ENCODE data around the gene STARD7. TPM values are rescaled to one million over a fixed set of nuclear protein-coding genes. Genes with fewer than 3 reads are reported as not detected.

Gene STARD7
- total RNA-seq, 1 donor from 2014 or later: 103 TPM

DNA sequence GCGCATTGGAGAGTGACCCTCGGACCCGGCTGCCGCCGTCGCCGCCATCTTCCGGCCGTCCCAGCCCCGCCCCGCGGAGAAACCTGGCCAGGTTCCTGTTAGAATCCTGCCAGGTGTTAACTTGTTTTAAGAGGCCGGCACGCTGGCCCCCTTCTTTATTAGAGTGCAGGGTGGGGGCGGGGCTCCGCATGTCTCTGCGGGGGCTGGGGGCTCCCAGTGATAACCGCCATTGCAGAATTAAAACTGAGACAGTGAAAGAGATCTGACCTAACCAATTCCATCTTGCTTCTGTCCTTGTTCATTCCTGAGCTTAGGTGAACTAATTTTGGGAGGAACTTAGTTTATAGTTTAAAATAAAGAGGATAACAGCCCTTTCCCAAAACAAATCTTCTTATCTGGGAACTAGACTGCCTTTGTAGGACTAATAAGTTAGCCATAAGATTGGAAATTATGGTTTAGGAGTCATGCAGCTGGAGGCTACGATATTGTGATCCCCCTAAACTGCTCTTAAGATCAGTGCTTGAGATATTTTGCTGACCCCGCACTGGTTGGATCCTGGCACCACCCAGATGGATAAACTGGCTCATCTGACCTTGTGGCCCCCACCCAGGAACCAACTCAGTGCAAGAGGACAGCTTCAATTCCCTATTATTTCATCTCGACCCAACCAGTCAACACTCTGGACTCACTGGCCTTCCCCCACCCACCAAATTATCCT, 543 bp upstream of the STARD7 start:
- no peaks in the 10 kb centered on the region for H3K36me3 ChIP-seq (ENCODE audit: insufficient read depth, low read length)
- H3K79me2 ChIP-seq (ENCODE audit: insufficient read depth, low read length): peaks cover 59% of the 10 kb centered on the region
- TF ChIP-seq, protein P1, sequence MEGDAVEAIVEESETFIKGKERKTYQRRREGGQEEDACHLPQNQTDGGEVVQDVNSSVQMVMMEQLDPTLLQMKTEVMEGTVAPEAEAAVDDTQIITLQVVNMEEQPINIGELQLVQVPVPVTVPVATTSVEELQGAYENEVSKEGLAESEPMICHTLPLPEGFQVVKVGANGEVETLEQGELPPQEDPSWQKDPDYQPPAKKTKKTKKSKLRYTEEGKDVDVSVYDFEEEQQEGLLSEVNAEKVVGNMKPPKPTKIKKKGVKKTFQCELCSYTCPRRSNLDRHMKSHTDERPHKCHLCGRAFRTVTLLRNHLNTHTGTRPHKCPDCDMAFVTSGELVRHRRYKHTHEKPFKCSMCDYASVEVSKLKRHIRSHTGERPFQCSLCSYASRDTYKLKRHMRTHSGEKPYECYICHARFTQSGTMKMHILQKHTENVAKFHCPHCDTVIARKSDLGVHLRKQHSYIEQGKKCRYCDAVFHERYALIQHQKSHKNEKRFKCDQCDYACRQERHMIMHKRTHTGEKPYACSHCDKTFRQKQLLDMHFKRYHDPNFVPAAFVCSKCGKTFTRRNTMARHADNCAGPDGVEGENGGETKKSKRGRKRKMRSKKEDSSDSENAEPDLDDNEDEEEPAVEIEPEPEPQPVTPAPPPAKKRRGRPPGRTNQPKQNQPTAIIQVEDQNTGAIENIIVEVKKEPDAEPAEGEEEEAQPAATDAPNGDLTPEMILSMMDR (IDR thresholded peaks at IDR 0.05; ENCODE audit: insufficient read depth, low read depth, low read length): no peak
- no peak for TF ChIP-seq EZH2 (IDR thresholded peaks at IDR 0.05; ENCODE audit: insufficient read depth, low read length)
- DNase-seq (ENCODE audit: low read depth) (no peak), FAIRE-seq (no peak)
- peaks cover 27% of the 10 kb centered on the region for H3K4me1 Mint-ChIP-seq (ENCODE audit: low read depth, unreplicated experiment)
- H4K20me1 ChIP-seq (ENCODE audit: insufficient read depth, low read length): peaks cover 37% of the 10 kb centered on the region
- H3K9ac ChIP-seq (ENCODE audit: low read length): peak overlapping the region; percentile 90
- H3K4me1 ChIP-seq (ENCODE audit: insufficient read depth, low read length): peaks cover 34% of the 10 kb centered on the region
- H3K4me2 ChIP-seq (ENCODE audit: low read length): peak overlapping the region; percentile 91
- H3K27ac ChIP-seq (ENCODE audit: low read depth, low read length): peak overlapping the region; percentile 84
- H3K36me3 Mint-ChIP-seq (ENCODE audit: low read depth, unreplicated experiment): no peaks in the 10 kb centered on the region
- no peaks in the 10 kb centered on the region for H3K9me3 ChIP-seq (ENCODE audit: insufficient read depth, low read depth, low read length)
- peak overlapping the region; percentile 93 for H2AFZ ChIP-seq (ENCODE audit: low read depth, low read length)
- peak overlapping the region; percentile 88 for H3K4me3 ChIP-seq (ENCODE audit: insufficient read depth, low read depth, low read length)
- peak overlapping the region; percentile 90 for H3K4me3 Mint-ChIP-seq (ENCODE audit: unreplicated experiment)
- no peaks in the 10 kb centered on the region for H3K27me3 ChIP-seq (ENCODE audit: insufficient read depth, low read length)
- no peaks in the 10 kb centered on the region for H3K9me3 Mint-ChIP-seq (ENCODE audit: unreplicated experiment)
- H3K27ac Mint-ChIP-seq (ENCODE audit: unreplicated experiment): peak overlapping the region; percentile 69
- H3K27me3 Mint-ChIP-seq (ENCODE audit: low read depth, unreplicated experiment): no peaks in the 10 kb centered on the region

DNA sequence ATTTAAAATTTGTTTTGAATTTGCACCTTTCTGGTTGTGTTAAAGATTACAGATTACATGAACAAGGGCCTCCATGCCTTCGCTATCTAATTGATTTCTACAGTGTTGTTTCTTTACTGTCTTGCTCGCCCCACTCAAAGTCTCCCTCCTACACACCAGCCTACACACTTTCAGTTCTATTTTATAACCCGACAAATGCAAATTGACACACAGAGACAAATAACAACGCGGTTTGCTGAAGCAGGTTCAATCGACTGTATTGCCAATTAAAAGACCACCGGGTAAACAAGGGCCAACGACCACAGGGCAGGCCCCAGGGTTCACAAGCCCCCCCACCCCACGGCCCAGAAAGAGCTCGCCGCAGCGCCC, 869 bp downstream of the STARD7 start:
- H3K79me2 ChIP-seq (ENCODE audit: insufficient read depth, low read length): peaks cover 73% of the 10 kb centered on the region

DNA sequence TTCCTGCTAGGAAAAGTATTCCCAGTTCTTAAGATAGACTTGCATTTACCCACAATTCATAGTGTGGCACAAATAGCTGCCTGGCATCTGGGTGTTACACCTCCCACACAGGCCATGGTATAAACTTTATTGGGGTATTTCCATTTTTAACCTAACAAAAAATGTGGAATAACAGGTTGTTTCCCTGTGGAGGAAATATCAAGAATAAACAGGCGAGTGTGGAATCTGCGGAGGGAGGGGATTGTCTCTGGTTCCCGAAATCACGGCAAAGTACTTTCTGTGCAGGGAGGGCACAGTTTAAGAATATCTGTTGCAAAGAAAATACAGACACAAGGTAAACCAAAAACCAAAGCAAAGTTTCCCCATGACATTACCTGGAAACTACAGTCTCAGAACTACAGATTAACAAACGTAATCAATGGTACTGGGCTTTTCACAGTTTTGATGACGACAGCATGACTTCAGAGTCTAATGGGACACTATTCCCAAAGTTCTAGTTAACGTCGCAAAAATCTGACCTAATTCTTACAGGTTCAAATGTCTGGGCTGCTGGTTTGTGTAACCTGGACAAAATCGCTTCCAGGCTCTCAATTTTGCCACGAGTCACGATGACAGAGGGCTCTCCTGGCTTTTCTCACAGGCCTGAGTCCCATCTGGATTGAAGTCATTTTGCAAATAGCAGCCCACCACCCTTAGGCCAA, 1.4 kb downstream of the STARD7 start:
- Histone ChIP-seq H3K9ac (ENCODE audit: low read length) (peak overlapping the region; percentile 90), H3K27ac (ENCODE audit: low read depth, low read length) (peak overlapping the region; percentile 84), H3K4me2 (ENCODE audit: low read length) (peak overlapping the region; percentile 91), H3K36me3 (ENCODE audit: insufficient read depth, low read length) (no peaks in the 10 kb centered on the region), H3K4me1 (ENCODE audit: insufficient read depth, low read length) (peaks cover 34% of the 10 kb centered on the region), H3K9me3 (ENCODE audit: insufficient read depth, low read depth, low read length) (no peaks in the 10 kb centered on the region), H3K27me3 (ENCODE audit: insufficient read depth, low read length) (no peaks in the 10 kb centered on the region), H3K79me2 (ENCODE audit: insufficient read depth, low read length) (peaks cover 79% of the 10 kb centered on the region), H4K20me1 (ENCODE audit: insufficient read depth, low read length) (peaks cover 56% of the 10 kb centered on the region), H2AFZ (ENCODE audit: low read depth, low read length) (no peak overlapping the region), H3K4me3 (ENCODE audit: insufficient read depth, low read depth, low read length) (peak overlapping the region; percentile 88)
- peak overlapping the region; percentile 94 for H3K27ac Mint-ChIP-seq (ENCODE audit: unreplicated experiment)
- no peaks in the 10 kb centered on the region for H3K9me3 Mint-ChIP-seq (ENCODE audit: unreplicated experiment)
- H3K36me3 Mint-ChIP-seq (ENCODE audit: low read depth, unreplicated experiment): peaks cover 4% of the 10 kb centered on the region
- FAIRE-seq (no peak), DNase-seq (ENCODE audit: low read depth) (no peak)
- peak overlapping the region; percentile 98 for H3K4me3 Mint-ChIP-seq (ENCODE audit: unreplicated experiment)
- peaks cover 31% of the 10 kb centered on the region for H3K4me1 Mint-ChIP-seq (ENCODE audit: low read depth, unreplicated experiment)
- no peak for TF ChIP-seq EZH2 (IDR thresholded peaks at IDR 0.05; ENCODE audit: insufficient read depth, low read length)
- TF ChIP-seq, protein P1 (IDR thresholded peaks at IDR 0.05; ENCODE audit: insufficient read depth, low read depth, low read length): no peak
- no peaks in the 10 kb centered on the region for H3K27me3 Mint-ChIP-seq (ENCODE audit: low read depth, unreplicated experiment)

More for the DNA sequence above, 869 bp downstream of the STARD7 start:
- no peaks in the 10 kb centered on the region for H3K9me3 ChIP-seq (ENCODE audit: insufficient read depth, low read depth, low read length)
- TF ChIP-seq EZH2 (IDR thresholded peaks at IDR 0.05; ENCODE audit: insufficient read depth, low read length): no peak
- Mint-ChIP-seq H3K4me3 (ENCODE audit: unreplicated experiment) (peak overlapping the region; percentile 98), H3K36me3 (ENCODE audit: low read depth, unreplicated experiment) (peaks cover 4% of the 10 kb centered on the region), H3K4me1 (ENCODE audit: low read depth, unreplicated experiment) (peaks cover 27% of the 10 kb centered on the region), H3K27ac (ENCODE audit: unreplicated experiment) (peak overlapping the region; percentile 94), H3K27me3 (ENCODE audit: low read depth, unreplicated experiment) (no peaks in the 10 kb centered on the region), H3K9me3 (ENCODE audit: unreplicated experiment) (no peaks in the 10 kb centered on the region)
- peak overlapping the region; percentile 91 for H3K4me2 ChIP-seq (ENCODE audit: low read length)
- peak overlapping the region; percentile 84 for H3K27ac ChIP-seq (ENCODE audit: low read depth, low read length)
- H3K4me3 ChIP-seq (ENCODE audit: insufficient read depth, low read depth, low read length): peak overlapping the region; percentile 88
- no peaks in the 10 kb centered on the region for H3K27me3 ChIP-seq (ENCODE audit: insufficient read depth, low read length)
- peak overlapping the region; percentile 93 for H2AFZ ChIP-seq (ENCODE audit: low read depth, low read length)
- DNase-seq (ENCODE audit: low read depth) (no peak), FAIRE-seq (no peak)
- H3K4me1 ChIP-seq (ENCODE audit: insufficient read depth, low read length): peaks cover 34% of the 10 kb centered on the region
- H3K9ac ChIP-seq (ENCODE audit: low read length): peak overlapping the region; percentile 90
- H3K36me3 ChIP-seq (ENCODE audit: insufficient read depth, low read length): no peaks in the 10 kb centered on the region
- H4K20me1 ChIP-seq (ENCODE audit: insufficient read depth, low read length): peaks cover 51% of the 10 kb centered on the region

Measured in astrocyte (in vitro differentiated cells and primary cell).